Hematopoietic multipotent progenitor cell treated with erythropoietin and hydrocortisone succinate and interleukin-3 and kit ligand, for 8 days (in vitro differentiated cells): ENCODE measurements around the gene GSG1L2.

ENCODE experiments used
- DNase-seq: peaks from one replicate; pipeline ENCODE4 v3.0.0-alpha.2; 2015

Gene GSG1L2

GRCh38 chr17:9821921-9822320 lies at the start of gene GSG1L2:
GSG1L2 (minus strand) TSS chr17:9822079; CDS start chr17:9822071, 8 bp downstream.
- no peak for DNase-seq

GRCh38 chr17:9868552-9868951 lies 46.7 kb upstream of the GSG1L2 start:
- no peak for DNase-seq

- DNase-seq, result no peak
Observed at GRCh38 chr17:9865586-9865985, 43.7 kb upstream of the GSG1L2 start.

GRCh38 chr17:9862949-9863348 lies 41.1 kb upstream of the GSG1L2 start:
- no peak for DNase-seq

GRCh38 chr17:9862220-9862619 lies 40.3 kb upstream of the GSG1L2 start:
- DNase-seq, result no peak

- no peak for DNase-seq
Observed at GRCh38 chr17:9860851-9861250, 39.0 kb upstream of the GSG1L2 start.

- DNase-seq, result no peak
Observed at GRCh38 chr17:9859781-9860180, 37.9 kb upstream of the GSG1L2 start.

- DNase-seq, result no peak
Observed at GRCh38 chr17:9855036-9855435, 33.2 kb upstream of the GSG1L2 start.

GRCh38 chr17:9854255-9854654 lies 32.4 kb upstream of the GSG1L2 start:
- no peak for DNase-seq

- DNase-seq, result no peak
Observed at GRCh38 chr17:9850151-9850550, 28.3 kb upstream of the GSG1L2 start.

- DNase-seq, result no peak
Observed at GRCh38 chr17:9845306-9845705, 23.4 kb upstream of the GSG1L2 start.

- DNase-seq, result no peak
Observed at GRCh38 chr17:9844153-9844552, 22.3 kb upstream of the GSG1L2 start.

GRCh38 chr17:9843152-9844010 lies 21.5 kb upstream of the GSG1L2 start:
- no peak for DNase-seq

GRCh38 chr17:9842057-9842758 lies 20.3 kb upstream of the GSG1L2 start:
- DNase-seq, result no peak

GRCh38 chr17:9839433-9839832 lies 17.6 kb upstream of the GSG1L2 start:
- DNase-seq, result no peak

GRCh38 chr17:9837551-9838471 lies 15.9 kb upstream of the GSG1L2 start:
- no peak for DNase-seq

- DNase-seq, result no peak
Observed at GRCh38 chr17:9833922-9834321, 12.0 kb upstream of the GSG1L2 start.

- DNase-seq, result no peak
Observed at GRCh38 chr17:9830711-9831110, 8.8 kb upstream of the GSG1L2 start.

GRCh38 chr17:9829343-9829742 lies 7.5 kb upstream of the GSG1L2 start:
- no peak for DNase-seq

GRCh38 chr17:9828296-9829295 lies 6.7 kb upstream of the GSG1L2 start:
- DNase-seq, result no peak

GRCh38 chr17:9825641-9826150 lies 3.8 kb upstream of the GSG1L2 start, which contains the start of gene GLP2R:
GLP2R (plus strand) TSS chr17:9825924; CDS start chr17:9826064, 140 bp downstream.
- DNase-seq, result no peak
